NCI-H2107 treated with DMSO at 0.1 percent for 48 hours (cell line): ENCODE measurements around the gene MESP1.

Experiments used
- DNase-seq: peaks from one replicate; lab custom pipeline; 2025; ENCODE audit not compliant: unreplicated experiment; lab: John Stamatoyannopoulos, UW

Gene MESP1

DNA sequence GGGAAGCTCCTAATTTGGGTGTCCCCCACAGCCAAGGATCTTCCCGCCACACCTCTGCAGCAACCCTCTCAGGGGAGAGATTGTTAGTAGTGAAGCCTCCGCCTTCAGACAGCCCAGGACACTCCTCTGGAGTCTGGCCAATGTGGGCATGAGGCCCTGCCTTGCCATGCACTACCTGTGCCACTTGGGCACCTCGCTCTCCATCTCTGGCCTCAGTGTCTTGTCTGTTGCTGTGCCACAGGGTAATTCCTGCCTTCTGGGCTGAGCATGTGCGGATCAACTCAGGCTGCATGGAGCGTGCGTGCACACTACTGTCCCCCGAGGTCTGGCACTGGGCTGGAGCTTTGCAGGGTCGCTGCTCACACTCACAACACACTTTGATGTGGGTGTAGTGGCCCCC, 7.9 kb upstream of the MESP1 start:
- DNase-seq, result no peak

- no peak for DNase-seq
Measured at GRCh38 chr15:89758283-89758682, 7.2 kb upstream of the MESP1 start.

DNA sequence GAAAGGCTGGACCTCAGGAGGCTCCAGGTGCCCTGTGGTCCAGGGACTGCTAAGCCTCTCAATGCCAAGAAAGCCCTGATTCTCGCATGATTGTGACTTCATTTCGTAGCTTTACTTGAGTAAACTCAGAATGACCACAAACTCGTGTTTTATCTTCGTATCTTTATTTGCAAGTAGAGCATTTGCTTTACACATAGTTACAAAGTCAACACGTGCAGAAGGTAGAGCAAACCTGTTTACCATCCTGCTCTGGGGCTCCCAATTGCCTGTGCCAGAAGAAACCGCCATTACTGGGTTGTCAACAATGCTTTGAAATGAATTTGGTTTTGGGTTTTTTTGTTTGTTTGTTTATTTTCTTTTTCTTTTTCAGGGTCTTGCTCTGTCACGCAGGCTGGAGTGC, 5.8 kb upstream of the MESP1 start:
- no peak for DNase-seq

DNA sequence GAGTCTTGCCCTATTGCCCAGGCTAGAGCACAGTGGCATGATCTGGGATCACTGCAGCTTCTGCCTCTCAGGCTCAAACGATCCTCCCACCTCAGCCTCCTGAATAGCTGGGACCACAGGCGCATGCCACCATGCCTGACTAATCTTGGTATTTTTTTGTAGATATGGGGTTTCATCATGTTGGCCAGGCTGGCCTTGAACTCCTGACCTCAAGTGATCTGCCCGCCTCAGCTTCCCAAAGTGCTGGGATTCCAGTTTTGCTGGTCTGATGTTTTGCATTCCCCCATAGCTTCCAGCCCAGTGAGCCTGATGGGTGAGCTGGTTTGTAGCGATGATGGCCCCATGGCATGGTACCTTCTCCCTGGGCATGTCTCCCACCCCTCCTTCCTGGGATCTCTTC, 4.7 kb upstream of the MESP1 start:
- DNase-seq, result no peak

DNA sequence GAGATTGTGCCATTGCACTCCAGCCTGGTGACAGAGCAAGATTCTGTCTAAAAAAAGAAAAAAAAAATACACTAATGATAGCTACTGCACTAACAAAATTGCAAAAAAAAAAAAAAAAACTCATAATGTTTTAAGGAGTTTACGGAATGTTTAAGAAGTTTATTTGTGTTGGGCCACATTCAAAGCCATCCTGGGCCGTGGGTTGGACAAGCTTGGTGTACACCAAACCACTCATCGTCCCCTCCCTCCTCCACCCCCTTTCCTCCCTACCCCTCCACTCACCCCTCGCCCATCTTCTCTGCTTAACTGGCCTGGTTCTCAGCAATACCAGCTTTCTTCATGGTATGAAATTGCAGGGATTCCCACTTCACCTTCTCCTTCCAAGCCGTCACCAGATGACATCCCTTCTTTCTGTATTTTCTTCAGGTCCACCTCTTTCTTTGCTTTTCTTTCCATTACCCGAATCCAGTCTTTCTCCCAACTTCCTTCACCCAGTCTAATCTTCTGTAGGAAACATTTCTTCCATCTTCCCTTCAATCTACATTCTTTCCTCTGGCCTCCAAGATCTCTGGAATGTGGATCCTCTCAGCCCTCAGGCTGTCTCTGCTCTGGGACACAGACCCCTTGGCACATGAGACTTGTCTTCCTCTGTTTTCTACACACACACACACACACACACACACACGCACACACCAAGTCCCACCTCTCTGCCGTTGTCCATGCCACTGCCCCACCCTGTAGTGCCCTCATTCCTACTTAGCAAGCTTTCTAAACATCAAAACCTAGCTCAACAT, 3.5 kb upstream of the MESP1 start:
- no peak for DNase-seq

GRCh38 chr15:89753855-89754254, 2.8 kb upstream of the MESP1 start:
- no peak for DNase-seq

DNA sequence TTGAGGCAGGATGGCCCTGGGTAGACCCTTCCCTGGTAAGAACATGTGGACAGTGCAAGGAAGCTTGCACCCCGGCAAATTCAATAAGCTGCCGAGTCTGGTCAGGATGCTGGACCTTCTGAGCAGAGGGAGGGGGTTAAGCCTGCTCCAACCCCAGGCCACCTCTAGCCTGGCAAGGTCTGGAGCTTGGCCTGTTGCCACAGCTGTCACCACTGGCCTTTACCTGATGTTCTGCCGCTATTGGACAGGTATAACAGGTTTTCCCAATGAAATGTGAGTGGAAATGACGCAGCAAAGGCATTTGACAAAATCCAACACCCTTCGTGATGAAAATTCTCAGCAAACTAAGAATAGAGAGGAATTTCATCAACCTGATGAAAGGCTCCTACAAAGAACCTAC, 699 bp upstream of the MESP1 start:
- no peak for DNase-seq

DNA sequence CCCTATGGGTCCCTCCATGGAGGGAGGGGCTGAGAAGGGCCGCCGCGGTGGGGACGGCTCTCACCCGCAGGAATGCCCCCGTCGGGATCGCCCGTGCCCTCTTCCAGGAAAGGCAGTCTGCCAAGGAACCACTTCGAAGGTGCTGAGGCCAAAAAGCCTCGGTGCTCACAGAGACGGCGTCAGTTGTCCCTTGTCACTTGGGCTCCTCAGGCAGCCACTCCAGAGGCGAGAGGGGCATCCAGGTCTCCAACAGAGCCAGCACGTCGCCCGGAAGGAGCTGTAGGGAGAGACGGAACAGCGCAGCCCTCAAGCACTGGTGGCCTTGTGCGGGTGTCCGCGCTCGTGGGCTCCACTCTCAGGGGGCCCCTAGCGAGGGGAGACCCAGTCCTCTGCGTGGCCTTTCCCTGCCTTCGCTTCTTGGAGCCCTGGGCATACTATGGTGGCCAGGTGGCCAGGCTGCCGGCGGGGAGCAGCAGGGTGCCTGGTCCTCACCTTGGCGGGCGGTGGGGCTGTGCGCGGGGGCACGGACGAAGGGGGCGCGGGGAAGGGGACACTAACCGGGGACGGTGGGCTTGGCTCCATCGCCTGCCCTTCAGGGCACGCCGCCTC, 994 bp downstream of the MESP1 start:
- no peak for DNase-seq

DNA sequence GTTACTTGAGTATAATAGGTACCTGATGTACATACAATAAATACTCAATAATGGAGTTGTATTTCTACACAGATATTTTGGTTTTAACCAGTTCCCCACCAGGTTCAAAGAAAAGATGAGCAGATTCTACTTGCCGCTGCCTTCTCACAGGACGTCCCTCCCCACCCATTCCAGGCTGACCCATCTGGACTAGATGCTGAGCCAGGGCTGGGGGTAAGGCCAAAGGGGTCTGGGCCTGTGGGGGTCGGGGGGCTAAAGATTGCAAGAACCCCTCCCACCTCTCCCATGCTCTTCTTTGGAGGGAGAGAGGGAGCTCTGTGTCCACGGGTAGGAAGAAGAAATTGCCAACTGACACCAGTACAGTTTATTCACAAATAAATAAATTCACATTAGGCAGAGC, 1.5 kb downstream of the MESP1 start:
- DNase-seq, result no peak

DNA sequence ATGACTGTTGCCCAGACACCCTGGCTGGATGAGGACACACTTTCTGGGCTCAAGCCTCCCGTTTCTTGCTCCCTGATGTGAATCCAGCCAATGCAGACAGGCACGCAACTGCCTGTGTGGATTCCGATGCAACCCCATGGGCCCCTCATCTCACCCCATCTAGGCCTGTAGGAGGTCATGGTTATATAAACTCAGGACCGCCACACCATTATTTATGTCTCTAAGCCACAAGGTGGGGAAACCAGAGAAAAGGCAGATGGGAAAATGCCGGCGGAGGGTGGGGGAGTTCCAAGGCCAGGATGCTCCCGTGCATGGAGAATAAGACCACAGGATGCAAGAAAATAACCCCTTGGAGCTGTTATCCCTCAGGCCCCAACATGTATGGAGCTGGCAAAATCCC, 2.0 kb downstream of the MESP1 start:
- DNase-seq, result no peak

DNA sequence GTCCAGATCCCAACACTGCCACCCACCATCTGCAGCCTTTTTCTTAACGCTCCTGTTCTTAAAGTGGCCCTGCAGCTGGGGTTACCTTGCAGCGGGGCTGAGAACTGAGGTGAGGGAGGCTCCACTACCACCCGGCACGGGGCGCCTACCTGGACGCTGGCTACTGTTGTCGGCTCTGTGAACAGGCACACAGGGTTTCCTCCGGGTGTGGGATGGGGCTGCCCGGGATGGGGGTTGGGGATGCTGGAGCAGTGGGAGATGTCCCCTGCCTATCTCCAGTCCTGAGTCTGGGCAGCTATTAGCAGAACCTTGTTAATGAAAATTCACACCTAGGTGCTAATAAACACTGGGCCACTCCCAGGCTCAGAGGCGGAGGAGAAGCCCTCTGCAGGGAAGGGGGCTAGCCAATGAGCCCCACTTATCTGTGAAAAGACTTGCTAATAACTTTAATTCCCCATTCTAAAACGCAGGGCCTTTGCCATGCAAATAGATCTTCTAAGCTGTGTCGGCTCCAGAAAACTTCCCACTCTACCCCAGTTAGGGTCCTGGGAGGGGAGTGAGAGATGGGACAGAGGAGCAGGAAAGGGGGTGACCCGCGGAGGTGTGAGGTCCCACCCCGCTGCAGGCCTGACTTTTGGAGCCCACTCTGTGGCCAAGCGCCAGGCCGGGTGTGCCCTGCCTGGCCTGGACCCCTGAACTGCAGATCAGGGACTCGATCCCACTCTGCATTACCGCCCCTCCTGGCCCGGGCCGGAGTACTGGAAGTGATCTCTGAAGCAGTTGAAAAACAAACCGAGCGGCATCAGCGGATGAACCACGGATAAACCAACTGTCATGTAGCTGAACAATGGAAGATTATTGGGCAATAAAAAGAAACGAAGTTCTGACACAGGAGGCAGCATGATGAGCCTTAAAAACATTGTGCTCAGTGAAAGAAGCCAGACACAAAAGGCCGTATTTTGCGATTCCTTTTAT, 3.1 kb downstream of the MESP1 start:
- DNase-seq, result no peak

DNA sequence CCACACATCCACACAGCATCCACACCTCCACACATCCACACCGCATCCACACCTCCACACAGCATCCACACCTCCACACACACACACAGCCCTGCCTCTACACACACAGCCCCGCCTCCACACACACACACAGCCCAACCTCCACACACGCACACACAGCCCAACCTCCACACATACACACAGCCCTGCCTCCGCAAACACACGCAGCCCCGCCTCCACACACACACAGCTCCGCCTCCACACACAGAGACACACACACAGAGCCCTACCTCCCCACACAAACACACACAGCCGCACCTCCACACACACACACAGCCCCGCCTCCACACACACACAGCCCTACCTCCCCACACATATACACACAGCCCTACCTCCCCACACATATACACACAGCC, 4.7 kb downstream of the MESP1 start:
- no peak for DNase-seq

GRCh38 chr15:89745768-89746167, 5.3 kb downstream of the MESP1 start:
- no peak for DNase-seq

GRCh38 chr15:89745131-89745530, 5.9 kb downstream of the MESP1 start:
- DNase-seq, result no peak

GRCh38 chr15:89743594-89743993, 7.5 kb downstream of the MESP1 start:
- DNase-seq, result no peak

DNA sequence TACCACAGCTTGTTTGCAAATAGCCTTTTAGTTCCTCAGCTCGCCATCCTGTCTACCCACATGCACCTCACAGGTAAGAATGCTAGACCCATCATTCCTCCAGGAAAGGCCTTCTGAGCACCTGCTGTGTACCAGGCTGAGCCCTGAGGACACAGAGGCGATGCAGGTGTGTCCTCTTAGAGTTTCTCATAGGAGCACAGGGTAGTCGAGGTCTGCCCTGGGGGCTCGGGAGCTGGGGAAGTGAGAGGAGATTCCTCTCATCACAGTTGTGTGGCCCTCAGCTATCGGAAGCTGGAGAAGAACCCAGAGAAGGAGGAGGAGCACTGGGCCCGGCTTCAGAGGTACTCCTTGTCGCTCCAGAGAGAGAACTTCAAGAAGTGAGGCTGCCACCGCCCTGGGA, 8.0 kb downstream of the MESP1 start:
- no peak for DNase-seq

- peak; percentile 37 for DNase-seq
Measured at GRCh38 chr15:89740137-89740536, 10.9 kb downstream of the MESP1 start.

- no peak for DNase-seq
Measured at GRCh38 chr15:89735773-89736172, 15.3 kb downstream of the MESP1 start.

GRCh38 chr15:89732451-89733172, 18.4 kb downstream of the MESP1 start:
- DNase-seq, result no peak

DNA sequence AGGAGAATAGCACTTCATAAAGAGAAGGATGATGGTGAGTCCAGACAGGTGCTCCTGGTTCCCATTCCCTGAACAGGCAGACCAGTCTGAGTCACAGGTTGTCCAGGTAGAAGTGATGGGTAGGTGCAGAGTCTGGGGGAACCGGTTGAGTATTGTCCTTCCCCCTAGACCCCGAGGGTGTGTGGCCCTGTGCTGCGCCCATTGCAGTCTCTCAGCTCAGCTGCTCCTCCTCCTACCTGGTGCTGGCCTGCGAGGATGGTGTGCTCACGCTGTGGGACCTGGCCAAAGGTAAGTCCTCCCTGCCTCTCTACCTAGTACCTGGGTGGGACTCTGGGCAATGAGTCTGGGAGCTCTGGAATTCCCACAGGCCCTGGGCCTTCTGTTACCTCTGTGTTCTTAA, 19.8 kb downstream of the MESP1 start:
- DNase-seq, result no peak

DNA sequence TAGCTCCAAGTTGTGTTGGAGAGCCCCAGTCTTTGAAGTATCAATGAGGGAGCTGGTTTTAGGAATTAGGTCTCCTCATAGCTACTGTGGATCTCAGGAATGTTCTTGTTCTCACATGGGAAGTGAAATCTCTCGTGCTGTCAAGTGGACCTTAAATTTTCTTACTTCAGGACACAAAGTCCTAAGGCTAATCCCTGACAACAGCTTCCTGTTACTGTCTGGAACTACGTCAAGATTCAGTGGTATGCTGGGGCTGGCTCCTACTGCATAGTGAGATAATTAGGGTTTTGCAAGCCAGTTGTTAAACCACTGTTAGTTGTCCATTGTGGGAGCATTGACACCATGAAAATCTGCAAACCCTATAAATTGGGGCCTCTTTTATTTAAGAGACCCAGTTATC, 22.8 kb downstream of the MESP1 start:
- DNase-seq, result no peak
